ENCODE measurements around the gene PCDHB9.
"Not testable (repeated sequence)": the region's sequence is repeated elsewhere in the genome, so short reads cannot be mapped to it uniquely, and the experiment has no call there.

The PCDHB9 gene

GRCh38 chr5:141189131-141189530 is 2.2 kb downstream of the PCDHB9 start:
- not testable (repeated sequence) for DNase-seq

- no peak for DNase-seq
These were observed 5.3 kb downstream of the PCDHB9 start, which contains the start of gene PCDHB10 for GRCh38 chr5:141192110-141192725. Gene PCDHB10, plus strand, starts transcription at chr5:141192353. Its CDS starts 200 bp downstream, at chr5:141192553.

- DNase-seq, result not testable (repeated sequence)
These were observed 7.4 kb downstream of the PCDHB9 start for GRCh38 chr5:141194332-141194731.

- DNase-seq, result no peak
These were observed 9.4 kb downstream of the PCDHB9 start for GRCh38 chr5:141196363-141196762.

GRCh38 chr5:141199359-141200235 is 12.6 kb downstream of the PCDHB9 start, which contains the start of gene PCDHB11:
Gene PCDHB11, plus strand, starts transcription at chr5:141199627. Its CDS starts 148 bp downstream, at chr5:141199775.
- no peak for DNase-seq

- not testable (repeated sequence) for DNase-seq
These were observed 14.2 kb downstream of the PCDHB9 start for GRCh38 chr5:141201126-141201525.

- DNase-seq, result not testable (repeated sequence)
These were observed 14.7 kb downstream of the PCDHB9 start for GRCh38 chr5:141201646-141202045.

GRCh38 chr5:141208478-141208877 is 21.5 kb downstream of the PCDHB9 start, which contains the start of gene PCDHB12:
Gene PCDHB12, plus strand, starts transcription at chr5:141208719. Its CDS starts 189 bp downstream, at chr5:141208908.
- no peak for DNase-seq

- DNase-seq, result not testable (repeated sequence)
These were observed 23.3 kb downstream of the PCDHB9 start for GRCh38 chr5:141210281-141210680.

- DNase-seq, result not testable (repeated sequence)
These were observed 23.9 kb downstream of the PCDHB9 start for GRCh38 chr5:141210849-141211248.

- not testable (repeated sequence) for DNase-seq
These were observed 26.8 kb downstream of the PCDHB9 start, which contains the start of gene PCDHB13 for GRCh38 chr5:141213656-141214339. Gene PCDHB13, plus strand, starts transcription at chr5:141213919. Its CDS starts 205 bp downstream, at chr5:141214124.

GRCh38 chr5:141214583-141214982 is 27.6 kb downstream of the PCDHB9 start:
- not testable (repeated sequence) for DNase-seq

GRCh38 chr5:141215504-141215903 is 28.5 kb downstream of the PCDHB9 start:
- DNase-seq, result not testable (repeated sequence)

GRCh38 chr5:141216035-141216434 is 29.1 kb downstream of the PCDHB9 start:
- DNase-seq, result not testable (repeated sequence)

- DNase-seq, result no peak
These were observed 36.3 kb downstream of the PCDHB9 start, which contains the start of gene PCDHB14 for GRCh38 chr5:141223112-141223783. Gene PCDHB14, plus strand, starts transcription at chr5:141223343. Its CDS starts 163 bp downstream, at chr5:141223506.

- not testable (repeated sequence) for DNase-seq
These were observed 37.9 kb downstream of the PCDHB9 start for GRCh38 chr5:141224844-141225243.

- not testable (repeated sequence) for DNase-seq
These were observed 38.5 kb downstream of the PCDHB9 start for GRCh38 chr5:141225421-141225820.

GRCh38 chr5:141234109-141234667 is 47.2 kb downstream of the PCDHB9 start:
- no peak for DNase-seq

GRCh38 chr5:141235922-141236321 is 49.0 kb downstream of the PCDHB9 start:
- DNase-seq, result not testable (repeated sequence)

GRCh38 chr5:141236516-141237313 is 49.8 kb downstream of the PCDHB9 start:
- no peak for DNase-seq

All from T1000 (cell line).